ENCODE results near the gene OR1I1. TPM values are rescaled to one million over a fixed set of nuclear protein-coding genes. Genes with fewer than 3 reads are reported as not detected.

OR1I1 gene
- total RNA-seq, 6 donors from 2014 or later = not detected

GRCh38 chr19:15123031-15123890 lies 41.2 kb downstream of the OR1I1 start:
- Histone ChIP-seq H3K36me3 (peaks cover 4 to 43% (median 34%) of the 10 kb centered on the region in 4 donors), H3K27ac (peak overlapping the region in 2 of 4 donors; percentile 88 to 95)
- TF ChIP-seq, protein P1, sequence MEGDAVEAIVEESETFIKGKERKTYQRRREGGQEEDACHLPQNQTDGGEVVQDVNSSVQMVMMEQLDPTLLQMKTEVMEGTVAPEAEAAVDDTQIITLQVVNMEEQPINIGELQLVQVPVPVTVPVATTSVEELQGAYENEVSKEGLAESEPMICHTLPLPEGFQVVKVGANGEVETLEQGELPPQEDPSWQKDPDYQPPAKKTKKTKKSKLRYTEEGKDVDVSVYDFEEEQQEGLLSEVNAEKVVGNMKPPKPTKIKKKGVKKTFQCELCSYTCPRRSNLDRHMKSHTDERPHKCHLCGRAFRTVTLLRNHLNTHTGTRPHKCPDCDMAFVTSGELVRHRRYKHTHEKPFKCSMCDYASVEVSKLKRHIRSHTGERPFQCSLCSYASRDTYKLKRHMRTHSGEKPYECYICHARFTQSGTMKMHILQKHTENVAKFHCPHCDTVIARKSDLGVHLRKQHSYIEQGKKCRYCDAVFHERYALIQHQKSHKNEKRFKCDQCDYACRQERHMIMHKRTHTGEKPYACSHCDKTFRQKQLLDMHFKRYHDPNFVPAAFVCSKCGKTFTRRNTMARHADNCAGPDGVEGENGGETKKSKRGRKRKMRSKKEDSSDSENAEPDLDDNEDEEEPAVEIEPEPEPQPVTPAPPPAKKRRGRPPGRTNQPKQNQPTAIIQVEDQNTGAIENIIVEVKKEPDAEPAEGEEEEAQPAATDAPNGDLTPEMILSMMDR (IDR thresholded peaks at IDR 0.05) = no peak
- TF ChIP-seq EP300 (IDR thresholded peaks at IDR 0.05) (no peak), POLR2AphosphoS5 (IDR thresholded peaks at IDR 0.05) (no peak), POLR2A (IDR thresholded peaks at IDR 0.05) (no peak)

GRCh38 chr19:15123900-15124299 lies 41.9 kb downstream of the OR1I1 start:
- Histone ChIP-seq H3K4me3 (peak overlapping the region in 2 of 4 donors; percentile 60 to 75), H3K9me3 (no peaks in the 10 kb centered on the region), H3K27ac (peak overlapping the region; percentile 26 to 95 (median 89)), H3K36me3 (peaks cover 4 to 37% (median 29%) of the 10 kb centered on the region in 4 donors), H3K27me3 (no peaks in the 10 kb centered on the region), H3K4me1 (peaks cover 12 to 26% (median 17%) of the 10 kb centered on the region in 4 donors)
- WGBS, 2 donors = 32% methylated on average over 5 of the region's 5 CpGs; no CpG with 5 or more reads in 1 of the 2 donors
- TF ChIP-seq, protein P1 (IDR thresholded peaks at IDR 0.05) = no peak
- TF ChIP-seq POLR2A (IDR thresholded peaks at IDR 0.05) (no peak), EP300 (IDR thresholded peaks at IDR 0.05) (no peak), POLR2AphosphoS5 (IDR thresholded peaks at IDR 0.05) (no peak)
- ATAC-seq (ENCODE audit: low FRiP score in 2 of 2) (no peak), DNase-seq (no peak)

More at GRCh38 chr19:15123031-15123890, 41.2 kb downstream of the OR1I1 start:
- H3K27me3 ChIP-seq = no peaks in the 10 kb centered on the region
- H3K9me3 ChIP-seq = no peaks in the 10 kb centered on the region
- whole genome bisulfite sequencing, 2 donors = 91 to 95% methylated on average over 13 to 22 of the region's 22 CpGs
- DNase-seq (no peak), ATAC-seq (ENCODE audit: low FRiP score in 2 of 2) (no peak)
- no peak overlapping the region for H3K4me3 ChIP-seq
- peaks cover 12 to 26% (median 17%) of the 10 kb centered on the region in 4 donors for H3K4me1 ChIP-seq

DNA sequence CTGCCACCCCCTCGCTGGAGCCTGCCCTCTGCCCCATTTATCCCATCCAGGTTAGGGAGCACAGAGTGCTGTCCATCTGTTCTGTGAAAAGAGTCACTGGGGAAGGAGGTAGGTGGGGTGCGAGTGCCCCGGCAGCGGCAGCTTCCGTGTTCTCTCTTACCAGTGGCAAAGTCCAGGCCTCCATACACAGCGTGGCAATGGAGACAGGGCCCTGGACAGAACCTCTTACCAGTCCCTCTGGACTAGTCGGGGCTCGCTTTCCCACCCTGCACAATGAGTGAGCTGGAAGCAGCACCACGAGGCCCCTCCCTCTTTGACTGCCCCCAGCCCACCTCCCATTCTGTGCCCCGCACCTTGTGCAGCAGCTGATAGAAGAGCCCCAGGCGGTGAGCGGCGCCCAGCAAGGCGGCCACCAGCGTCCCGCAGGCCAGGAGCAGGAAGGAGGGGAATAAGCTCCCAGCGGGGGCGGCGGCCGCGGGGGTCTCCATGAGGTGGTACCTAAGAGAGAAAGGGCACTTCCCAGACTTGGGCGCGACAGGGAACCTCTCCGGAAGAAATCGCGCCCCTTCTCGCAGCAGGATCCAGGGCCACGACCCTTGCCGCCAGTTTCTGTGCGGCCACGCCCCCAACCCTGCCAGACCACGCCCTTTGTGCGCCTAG lies 42.7 kb downstream of the OR1I1 start:
- WGBS, 2 donors = 4 to 19% methylated on average over 9 to 32 of the region's 33 CpGs
- Histone ChIP-seq H3K4me3 (peak overlapping the region; percentile 60 to 98 (median 80)), H3K27me3 (no peaks in the 10 kb centered on the region), H3K27ac (peak overlapping the region; percentile 88 to 95 (median 92)), H3K4me1 (peaks cover 12 to 26% (median 17%) of the 10 kb centered on the region in 4 donors), H3K36me3 (peaks cover 1 to 29% (median 21%) of the 10 kb centered on the region in 4 donors), H3K9me3 (no peaks in the 10 kb centered on the region)
- peak in 1 of 2 donors; percentile 94 for DNase-seq
- ATAC-seq (ENCODE audit: low FRiP score in 2 of 2) = peak; percentile 3 to 4
- TF ChIP-seq EP300 (IDR thresholded peaks at IDR 0.05) (no peak), POLR2AphosphoS5 (IDR thresholded peaks at IDR 0.05) (no peak), POLR2A (IDR thresholded peaks at IDR 0.05) (no peak)
- TF ChIP-seq, protein P1 (IDR thresholded peaks at IDR 0.05) = no peak

DNA sequence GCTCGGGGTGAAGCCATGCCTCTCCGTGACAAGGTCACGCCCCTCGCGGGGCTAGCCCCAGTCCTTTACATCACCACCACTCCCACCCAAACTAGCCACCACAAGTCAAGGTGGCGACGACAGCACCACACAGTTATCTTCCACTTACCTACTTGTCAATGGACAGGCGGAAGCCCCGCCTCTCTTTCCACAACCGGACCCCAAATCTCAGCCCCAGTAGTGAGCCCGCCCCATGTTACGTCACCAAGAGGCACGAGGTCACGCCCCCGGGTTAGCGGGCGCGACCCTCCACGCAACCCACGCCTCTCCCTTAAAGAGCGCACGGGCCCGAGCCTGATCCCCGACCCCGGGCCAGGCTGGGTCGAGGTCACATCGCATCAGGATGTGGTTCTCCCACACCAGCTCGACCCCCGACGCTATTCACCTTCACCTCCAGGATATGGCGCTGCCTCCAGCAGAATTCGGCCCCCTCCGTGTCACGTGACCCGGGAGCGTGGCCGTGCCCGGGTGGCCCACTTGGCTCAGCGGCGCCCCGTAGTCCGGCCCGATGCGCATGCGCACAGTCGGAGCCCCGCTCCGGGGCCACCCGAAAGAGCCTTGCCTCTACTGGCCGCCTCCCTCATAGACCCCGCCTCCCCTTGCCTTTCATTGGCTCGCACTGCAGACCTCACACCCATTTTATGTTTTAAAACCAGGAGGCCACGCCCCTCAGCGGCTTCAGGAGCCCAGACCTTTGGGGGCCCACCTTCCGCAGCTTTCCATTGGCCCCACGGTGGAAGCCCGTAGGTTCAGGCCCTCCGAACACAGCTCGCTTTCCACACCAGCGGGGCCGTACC lies 43.4 kb downstream of the OR1I1 start:
- TF ChIP-seq POLR2A (IDR thresholded peaks at IDR 0.05) = peak; percentile 32 to 70 (median 44)
- TF ChIP-seq, protein P1 (IDR thresholded peaks at IDR 0.05) = peak in 4 of 6 experiments; percentile 41 to 58 (median 50)
- peak; percentile 66 to 76 for TF ChIP-seq POLR2AphosphoS5 (IDR thresholded peaks at IDR 0.05)
- peak in 1 of 4 donors; percentile 57 for TF ChIP-seq EP300 (IDR thresholded peaks at IDR 0.05)
- peaks cover 12 to 26% (median 17%) of the 10 kb centered on the region in 4 donors for H3K4me1 ChIP-seq

More for the DNA sequence above, 43.4 kb downstream of the OR1I1 start:
- ATAC-seq (ENCODE audit: low FRiP score in 2 of 2) (peak; percentile 97 to 98), DNase-seq (peak; percentile 98 to 99)
- Histone ChIP-seq H3K4me3 (peak overlapping the region; percentile 60 to 98 (median 80)), H3K9me3 (no peaks in the 10 kb centered on the region), H3K27ac (peak overlapping the region; percentile 88 to 95 (median 92)), H3K27me3 (no peaks in the 10 kb centered on the region), H3K36me3 (peaks cover 0 to 23% (median 13%) of the 10 kb centered on the region in 4 donors)
- 0 to 1% methylated on average over 19 to 48 of the region's 61 CpGs for WGBS, 2 donors

Measured in upper lobe of left lung (tissue), 6 donors.